ENCODE data around the gene NCAPD3.
"Not testable (repeated sequence)": the region's sequence is repeated elsewhere in the genome, so short reads cannot be mapped to it uniquely, and the experiment has no call there.

Gene NCAPD3

DNA sequence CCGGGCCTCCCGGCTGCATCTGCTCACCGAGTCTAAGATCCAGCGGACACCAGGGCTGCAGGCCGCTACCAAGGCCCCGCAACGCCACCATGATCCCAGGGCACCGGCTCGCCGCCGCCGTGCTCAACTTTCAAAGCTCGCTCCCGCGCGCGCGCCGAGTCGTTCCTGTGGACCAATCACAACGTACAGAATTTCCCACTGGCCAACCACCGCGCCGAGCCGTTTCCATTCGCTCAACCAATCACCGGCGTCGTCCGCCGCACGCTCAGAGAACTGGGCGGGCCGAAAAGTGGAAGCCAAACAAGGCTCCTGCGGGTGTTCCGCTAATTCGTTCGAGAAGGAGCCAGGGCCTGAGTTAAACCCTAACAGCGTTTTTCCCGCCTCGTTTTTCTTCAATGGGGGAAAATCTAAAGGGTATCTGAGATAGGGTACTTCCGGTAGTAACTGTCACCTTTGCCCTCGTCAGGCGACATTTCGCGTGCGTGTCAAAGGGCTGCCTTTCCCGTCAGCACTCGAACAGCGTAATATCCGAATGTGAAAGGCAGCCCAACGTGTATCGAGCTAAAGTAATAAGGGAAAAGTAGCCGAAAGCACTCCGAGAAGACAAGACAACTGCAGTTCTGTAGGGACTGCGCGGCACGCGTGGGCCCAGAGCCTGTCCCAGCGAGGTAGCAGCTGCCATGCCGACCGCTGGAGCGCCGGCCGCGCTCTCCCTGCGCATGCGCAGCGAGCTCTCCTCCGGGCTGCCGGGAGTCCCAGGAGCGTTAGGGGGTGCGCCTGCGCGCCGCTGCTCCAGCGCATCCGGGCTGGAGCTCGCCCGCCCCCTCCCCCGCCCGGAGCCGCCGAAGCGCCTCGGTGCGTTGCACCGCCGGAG lies at the start of gene NCAPD3, which contains the start of gene VPS26B:
TSS of gene NCAPD3 (minus strand) at position 132 of the 874 bp plus-strand sequence. CDS start at position 91, 41 bp downstream.
TSS of gene VPS26B (plus strand) at position 836 of the 874 bp plus-strand sequence. CDS start 452 bp downstream, outside the sequence.
- peak; percentile 33 for DNase-seq (ENCODE audit: low read depth)

DNA sequence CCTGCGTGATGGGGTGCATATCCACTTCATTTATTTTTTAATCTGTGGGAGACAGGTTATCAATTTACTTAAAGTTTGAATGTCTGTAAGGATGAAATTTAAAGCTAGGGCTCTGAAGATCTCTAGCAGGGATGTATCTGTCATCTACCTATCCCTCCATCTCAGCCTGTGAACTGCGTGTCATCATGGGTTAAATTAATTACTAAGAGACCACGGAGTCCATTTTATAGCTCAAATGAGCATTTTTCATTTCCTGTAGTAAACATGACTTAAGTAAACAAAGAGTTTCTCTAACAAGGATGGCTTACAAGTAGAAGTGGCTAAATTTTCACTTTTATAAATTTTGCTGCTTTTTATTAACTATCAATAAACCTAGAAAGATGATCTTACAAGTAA lies 49.5 kb upstream of the NCAPD3 start:
- DNase-seq (ENCODE audit: low read depth) = no peak

DNA sequence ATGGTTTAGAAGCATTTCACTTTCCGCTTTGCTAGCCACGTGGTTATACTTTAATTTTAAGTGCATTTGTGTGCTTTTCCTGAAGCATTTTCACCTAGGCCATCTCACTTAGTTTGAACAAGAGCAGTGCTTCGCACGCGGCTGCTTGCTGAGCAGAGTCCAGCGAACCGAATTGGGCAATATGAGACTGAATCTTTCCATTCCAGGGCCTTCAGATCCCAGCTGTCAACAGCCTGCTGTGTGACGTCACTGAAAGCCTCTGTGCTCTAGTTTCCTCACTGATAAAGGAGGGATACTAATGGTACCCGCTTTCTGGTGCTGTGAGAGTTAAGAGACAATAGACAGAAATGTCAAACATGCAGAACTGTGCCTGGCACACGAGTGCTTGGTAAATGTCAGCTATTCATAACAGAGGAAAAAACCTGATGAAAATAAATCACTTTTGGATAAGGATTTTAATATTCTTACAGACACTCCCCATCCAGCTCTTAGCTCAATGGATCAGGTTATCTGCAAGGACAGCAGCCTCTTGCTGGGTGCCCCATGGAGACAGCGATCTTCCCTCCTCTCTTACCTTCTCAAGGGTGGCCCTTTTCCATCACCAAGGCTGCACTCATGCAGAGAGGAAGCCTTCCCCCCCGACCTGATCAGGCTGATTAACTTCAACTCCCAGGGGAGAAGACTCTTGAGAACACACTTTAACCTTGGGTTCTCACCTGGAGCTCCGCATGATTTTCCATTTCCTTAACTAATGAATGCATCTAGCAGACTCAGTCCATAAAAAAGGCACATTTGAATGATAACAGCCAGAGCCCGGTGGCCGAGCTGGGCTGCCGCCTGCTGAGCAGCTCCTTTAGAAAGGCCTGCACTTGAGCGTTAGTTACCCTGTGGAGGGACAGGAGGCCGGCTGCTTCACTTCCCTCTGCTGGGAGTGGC lies 48.9 kb upstream of the NCAPD3 start:
- no peak for DNase-seq (ENCODE audit: low read depth)

GRCh38 chr11:134271978-134272377 lies 48.2 kb upstream of the NCAPD3 start:
- no peak for DNase-seq (ENCODE audit: low read depth)

- no peak for DNase-seq (ENCODE audit: low read depth)
Observed at GRCh38 chr11:134270250-134270714, 46.5 kb upstream of the NCAPD3 start.

DNA sequence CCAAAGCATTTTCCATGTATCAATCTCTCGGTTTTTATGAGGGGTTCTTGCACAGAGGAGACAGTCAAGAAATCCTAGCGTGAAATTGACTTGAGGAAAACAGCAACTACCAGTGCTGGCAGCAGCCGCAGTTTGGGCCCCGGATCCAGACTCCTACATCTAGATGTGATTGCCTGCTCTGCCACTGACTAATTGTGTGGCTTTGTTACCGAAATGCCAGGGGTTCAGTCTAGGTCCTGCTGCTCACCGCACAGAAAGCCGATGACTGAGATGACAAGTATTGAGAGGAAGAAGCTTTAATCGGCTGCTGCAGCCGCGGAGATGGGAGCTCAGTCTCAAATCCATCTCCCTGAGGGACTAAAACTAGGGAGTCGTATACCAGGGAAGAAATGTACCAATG lies 44.2 kb upstream of the NCAPD3 start:
- DNase-seq (ENCODE audit: low read depth) = no peak

DNA sequence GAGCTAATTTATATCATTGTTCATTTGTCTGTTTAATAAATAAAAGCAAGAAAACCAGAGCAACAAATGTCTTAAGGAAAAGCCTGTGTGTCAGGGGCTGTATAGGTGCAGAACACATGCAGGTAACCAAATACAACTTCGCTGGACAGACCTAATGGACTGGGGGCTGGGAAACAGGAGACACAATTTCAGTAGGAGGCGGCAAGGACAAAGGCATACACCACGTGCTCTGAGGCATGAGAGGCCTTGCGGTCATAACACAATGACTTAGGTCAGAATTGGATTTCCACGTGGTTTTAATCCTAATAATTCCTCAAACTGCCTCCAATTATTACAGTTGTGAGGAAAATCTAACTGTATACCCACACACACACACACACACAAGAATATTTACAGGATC lies 43.7 kb upstream of the NCAPD3 start:
- no peak for DNase-seq (ENCODE audit: low read depth)

- DNase-seq (ENCODE audit: low read depth) = no peak
Observed at GRCh38 chr11:134266841-134267251, 43.1 kb upstream of the NCAPD3 start.

- DNase-seq (ENCODE audit: low read depth) = no peak
Observed at GRCh38 chr11:134266440-134266839, 42.7 kb upstream of the NCAPD3 start.

GRCh38 chr11:134264966-134265764 lies 41.4 kb upstream of the NCAPD3 start:
- no peak for DNase-seq (ENCODE audit: low read depth)

GRCh38 chr11:134261626-134262488 lies 38.1 kb upstream of the NCAPD3 start:
- no peak for DNase-seq (ENCODE audit: low read depth)

DNA sequence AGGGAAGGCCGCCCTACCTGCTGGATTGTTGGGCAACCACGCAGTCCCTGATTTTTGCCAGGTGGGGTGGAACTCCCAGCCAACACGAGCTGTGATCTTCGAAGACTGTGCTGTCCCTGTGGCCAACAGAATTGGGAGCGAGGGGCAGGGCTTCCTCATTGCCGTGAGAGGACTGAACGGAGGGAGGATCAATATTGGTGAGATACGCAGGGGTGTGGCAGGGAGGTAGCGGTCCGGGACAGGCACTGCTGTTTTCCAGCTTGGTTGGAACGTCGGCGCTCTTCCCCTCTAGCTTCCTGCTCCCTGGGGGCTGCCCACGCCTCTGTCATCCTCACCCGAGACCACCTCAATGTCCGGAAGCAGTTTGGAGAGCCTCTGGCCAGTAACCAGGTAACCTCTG lies 37.2 kb upstream of the NCAPD3 start:
- no peak for DNase-seq (ENCODE audit: low read depth)

DNA sequence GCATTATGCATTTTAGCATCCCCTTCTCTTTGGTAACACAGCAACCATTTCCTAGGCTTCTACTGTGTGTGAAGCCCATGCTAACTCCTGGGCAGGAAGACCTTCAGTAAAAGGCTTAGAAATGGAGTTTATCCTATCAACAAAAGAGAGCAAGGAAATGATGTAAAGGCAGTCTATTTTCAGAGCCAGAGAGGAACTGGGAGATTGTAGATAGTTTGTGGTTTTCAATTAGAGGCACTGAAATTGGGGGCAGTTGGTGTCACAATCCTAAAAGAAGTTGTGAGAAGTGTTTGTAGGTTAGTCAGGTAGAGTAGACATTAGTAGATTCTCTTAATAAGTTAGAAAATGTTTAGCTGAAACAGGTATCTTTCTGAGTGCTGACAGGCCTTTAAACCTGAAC lies 36.7 kb upstream of the NCAPD3 start:
- DNase-seq (ENCODE audit: low read depth) = no peak

- DNase-seq (ENCODE audit: low read depth) = no peak
Observed at GRCh38 chr11:134258577-134258976, 34.8 kb upstream of the NCAPD3 start.

- no peak for DNase-seq (ENCODE audit: low read depth)
Observed at GRCh38 chr11:134257101-134257500, 33.3 kb upstream of the NCAPD3 start.

DNA sequence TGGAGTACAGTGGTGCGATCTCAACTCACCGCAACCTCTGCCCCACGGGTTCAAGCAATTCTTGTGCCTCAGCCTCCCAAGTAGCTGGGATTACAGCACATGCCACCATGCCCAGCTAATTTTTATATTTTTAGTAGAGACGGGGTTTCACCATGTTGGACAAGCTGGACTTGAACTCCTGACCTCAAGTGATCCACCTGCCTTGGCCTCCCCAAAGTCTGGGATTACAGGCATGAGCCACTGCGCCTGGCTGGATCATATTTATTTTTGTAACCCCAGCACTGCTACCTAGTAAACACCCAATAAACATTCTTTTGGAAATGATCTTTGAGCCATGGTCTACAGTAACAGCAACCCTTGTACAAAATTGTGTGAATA lies 31.4 kb upstream of the NCAPD3 start:
- not testable (repeated sequence) for DNase-seq (ENCODE audit: low read depth)

DNA sequence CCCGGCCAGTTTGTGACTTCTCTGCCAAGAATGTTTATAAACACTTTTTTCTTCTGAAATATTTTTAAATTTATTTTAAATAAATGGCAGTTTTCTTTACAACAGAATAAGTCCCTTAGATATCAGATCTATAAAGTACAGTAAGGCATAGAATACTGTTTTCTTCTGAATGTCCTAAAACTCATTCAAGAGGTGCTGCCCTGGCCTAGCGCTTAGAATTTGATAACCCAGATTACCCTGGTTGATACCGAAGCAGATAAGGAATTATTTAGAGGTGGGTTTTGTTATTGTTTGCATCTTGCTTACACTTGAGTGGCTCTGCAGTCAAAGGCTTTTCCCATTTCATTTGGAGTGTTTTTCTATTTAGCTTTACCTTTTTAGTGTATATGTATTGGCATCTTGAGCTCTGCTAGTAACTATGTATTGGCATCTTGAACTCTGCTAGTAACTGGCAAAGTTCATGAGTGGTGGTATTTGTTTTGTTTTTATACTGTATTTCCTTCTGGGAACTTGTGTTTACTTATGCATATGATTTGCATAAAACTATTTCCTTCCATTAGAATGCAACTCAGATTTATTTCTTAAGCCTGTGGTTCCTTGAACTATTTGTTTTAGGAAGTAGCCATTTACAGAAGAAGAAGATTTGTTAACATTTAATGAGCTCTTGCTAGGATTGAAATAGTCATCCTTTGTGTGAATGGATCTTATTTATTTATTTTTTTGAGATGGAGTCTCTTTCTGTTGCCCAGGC lies 30.8 kb upstream of the NCAPD3 start:
- DNase-seq (ENCODE audit: low read depth) = no peak

- peak; percentile 57 for DNase-seq (ENCODE audit: low read depth)
Observed at GRCh38 chr11:134253188-134253993, 29.6 kb upstream of the NCAPD3 start, which contains the start of the genes ACAD8 and THYN1. TSS of gene ACAD8 (plus strand) at chr11:134253568. CDS start at chr11:134253601, 33 bp downstream. TSS of gene THYN1 (minus strand) at chr11:134253352. CDS start at chr11:134252882, 470 bp downstream.

Data from HS-27A (cell line).